ENCODE data around the gene MVK. TPM values are rescaled to one million over a fixed set of nuclear protein-coding genes. Genes with fewer than 3 reads are reported as not detected.

The MVK gene
- 10 to 100 TPM; 20.3 to 21.8 TPM for total RNA-seq

DNA sequence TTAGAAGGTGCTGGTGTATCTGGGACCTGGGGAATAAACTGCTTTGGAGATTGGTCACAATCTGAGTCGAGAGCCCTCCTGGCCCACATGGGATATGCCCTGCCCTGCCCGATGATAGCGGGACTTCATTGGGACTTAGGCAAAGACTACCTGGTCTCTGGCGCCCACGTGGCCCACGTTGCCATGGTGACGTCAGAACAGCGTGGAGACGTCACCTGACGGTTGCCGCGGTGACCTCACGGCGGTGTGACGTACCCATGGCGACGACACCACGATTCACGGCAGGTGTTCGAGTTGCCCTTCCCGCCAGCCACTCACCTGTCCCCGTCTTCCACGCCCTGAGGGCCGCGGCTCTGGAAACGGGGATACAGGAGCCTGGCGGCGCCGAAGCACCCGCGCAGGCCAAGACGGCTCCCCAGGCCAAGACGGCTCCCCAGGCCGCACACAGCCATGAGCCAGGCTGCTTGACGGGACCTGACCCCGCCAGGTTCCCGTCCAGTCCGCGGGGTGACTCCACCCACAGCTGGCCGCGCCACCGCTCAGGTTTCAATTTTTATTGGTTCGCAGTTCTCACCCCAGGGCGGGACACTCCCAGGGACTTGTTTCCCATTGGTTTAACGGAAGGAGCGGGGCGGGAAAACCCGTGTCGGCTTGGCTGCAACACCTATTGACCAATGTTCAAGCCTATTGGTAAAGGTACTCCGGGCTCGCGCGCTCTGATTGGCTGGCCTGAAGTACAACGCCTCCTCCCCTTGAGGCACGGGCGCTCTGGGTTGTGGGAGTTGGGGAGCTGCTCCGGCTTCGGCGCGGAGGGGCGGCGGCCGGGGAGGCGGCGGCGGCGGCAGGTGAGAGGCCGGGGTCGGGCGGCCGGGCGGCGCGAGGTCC lies at the start of gene MVK, which contains the start of gene MMAB:
Gene MVK (plus strand): TSS at position 766 of the 885 bp plus-strand sequence. CDS start 1,029 bp downstream, outside the sequence.
Gene MMAB (minus strand): TSS at position 476 of the 885 bp plus-strand sequence. CDS start 24 bp downstream, at position 452.
- Mint-ChIP-seq H3K4me1 (peaks cover 30% of the 10 kb centered on the region), H3K27me3 (no peaks in the 10 kb centered on the region), H3K27ac (peak within 1 kb of the TSS; percentile 95), H3K36me3 (ENCODE audit: low read depth) (peaks cover 9% of the 10 kb centered on the region), H3K9me3 (no peaks in the 10 kb centered on the region), H3K4me3 (peak within 1 kb of the TSS; percentile 92)
- DNase-seq, result peak; percentile 100
- CTCF ChIA-PET, result interaction anchor here (1.0 to 2.0 kb wide), 6 partner anchors 9 to 82 kb away, joined by 3 to 4 read pairs (median 4); no protein-coding TSS in a partner anchor
- POLR2A ChIA-PET, result no interaction called here

DNA sequence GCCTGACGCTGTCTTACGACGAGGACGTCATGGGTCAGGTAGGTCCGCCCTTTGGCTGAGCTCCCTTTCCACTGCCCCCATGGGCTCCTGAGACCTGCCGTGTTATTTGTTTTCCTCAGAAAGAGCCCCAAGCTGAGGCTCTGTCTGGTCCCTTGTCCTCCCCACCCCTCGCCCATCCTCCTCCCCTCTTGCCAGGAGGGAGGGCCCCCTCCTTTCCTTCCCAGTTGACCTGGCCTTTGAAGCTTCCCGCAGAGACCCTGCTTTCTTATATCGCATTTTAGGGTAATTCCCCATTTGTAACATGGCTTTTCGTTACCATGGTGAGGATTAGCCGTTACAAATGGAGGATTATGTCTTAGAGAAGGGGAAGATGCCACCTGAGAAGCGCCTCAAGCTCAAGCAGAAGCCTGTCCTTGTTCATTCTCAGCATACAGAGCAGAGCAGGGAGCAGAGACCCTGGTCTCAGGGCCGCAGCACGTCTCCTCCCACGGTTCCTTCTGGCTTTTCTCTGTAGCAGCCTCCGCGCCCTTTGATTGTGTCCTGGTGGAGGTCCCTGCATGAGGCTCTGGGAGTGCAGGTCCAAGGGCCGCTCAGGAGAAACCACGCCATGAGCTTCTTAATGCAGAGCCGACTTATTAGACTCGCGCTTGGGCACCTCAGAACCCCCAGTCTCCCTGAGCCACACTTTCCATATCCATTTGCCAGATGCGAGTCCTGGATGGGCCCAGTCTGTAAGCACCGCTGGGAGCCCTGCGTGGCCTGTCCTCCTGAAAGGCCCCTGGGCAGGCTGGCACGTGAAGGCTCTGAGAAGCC lies 48.9 kb upstream of the MVK start:
- no peak for DNase-seq
- CTCF ChIA-PET, result interaction anchor here (1.2 to 1.8 kb wide), 3 partner anchors 11 to 250 kb away, joined by 3 to 6 read pairs (median 3); no protein-coding TSS in a partner anchor
- POLR2A ChIA-PET, result no interaction called here
- no peaks in the 10 kb centered on the region for H3K4me1 Mint-ChIP-seq
- H3K36me3 Mint-ChIP-seq (ENCODE audit: low read depth), result peaks cover 9% of the 10 kb centered on the region
- no peak overlapping the region for H3K27ac Mint-ChIP-seq
- H3K9me3 Mint-ChIP-seq, result no peaks in the 10 kb centered on the region
- no peak overlapping the region for H3K4me3 Mint-ChIP-seq
- H3K27me3 Mint-ChIP-seq, result no peaks in the 10 kb centered on the region

- Mint-ChIP-seq H3K4me3 (no peak overlapping the region), H3K9me3 (no peaks in the 10 kb centered on the region), H3K27me3 (no peaks in the 10 kb centered on the region), H3K4me1 (no peaks in the 10 kb centered on the region), H3K27ac (no peak overlapping the region), H3K36me3 (ENCODE audit: low read depth) (peaks cover 9% of the 10 kb centered on the region)
- CTCF ChIA-PET, result interaction anchor here (1.2 to 1.8 kb wide), 3 partner anchors 10 to 250 kb away, joined by 3 to 6 read pairs (median 3); no protein-coding TSS in a partner anchor
- POLR2A ChIA-PET, result no interaction called here
- DNase-seq, result no peak
Observed at GRCh38 chr12:109525279-109525585, 48.4 kb upstream of the MVK start.

DNA sequence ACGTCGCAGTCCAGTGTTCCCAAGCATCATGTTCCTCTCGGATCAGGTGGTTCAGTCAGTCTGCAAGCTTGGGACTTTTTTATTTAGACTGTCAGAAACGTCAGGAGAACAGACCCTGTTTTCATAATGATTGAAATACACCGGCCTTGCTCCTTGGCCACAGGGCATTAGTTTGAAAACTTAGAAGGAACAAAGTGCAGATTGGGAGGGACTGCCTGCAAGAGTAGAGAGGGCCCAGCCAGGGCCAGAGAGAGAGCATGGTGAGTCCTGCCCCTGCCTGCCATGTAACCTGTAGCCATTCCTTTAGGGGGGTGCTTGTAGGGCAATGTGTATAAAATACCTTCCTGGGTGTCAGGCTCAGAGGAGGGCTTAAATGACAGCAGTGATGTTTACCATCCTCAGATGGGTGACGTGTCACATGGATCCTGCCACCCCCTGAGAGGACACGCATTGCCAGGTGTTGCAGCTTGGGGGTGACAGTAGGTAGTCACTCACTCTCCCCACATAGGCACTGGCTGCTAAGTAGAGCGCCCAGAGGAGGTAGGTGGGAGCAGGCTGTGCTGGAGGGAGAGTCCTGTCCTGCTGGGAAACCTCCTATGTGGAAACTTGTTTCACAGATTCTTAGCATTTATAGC lies 46.0 kb upstream of the MVK start:
- H3K27me3 Mint-ChIP-seq, result no peaks in the 10 kb centered on the region
- H3K9me3 Mint-ChIP-seq, result no peaks in the 10 kb centered on the region
- CTCF ChIA-PET, result interaction anchor here (1.3 kb wide), 1 partner anchor 9 kb away, joined by 3 read pairs; no protein-coding TSS in a partner anchor
- no peak overlapping the region for H3K4me3 Mint-ChIP-seq
- POLR2A ChIA-PET, result no interaction called here
- DNase-seq, result no peak
- H3K4me1 Mint-ChIP-seq, result no peaks in the 10 kb centered on the region
- no peak overlapping the region for H3K27ac Mint-ChIP-seq
- H3K36me3 Mint-ChIP-seq (ENCODE audit: low read depth), result peaks cover 7% of the 10 kb centered on the region

- Mint-ChIP-seq H3K36me3 (ENCODE audit: low read depth) (peaks cover 2% of the 10 kb centered on the region), H3K4me1 (no peaks in the 10 kb centered on the region), H3K27ac (no peak overlapping the region), H3K4me3 (no peak overlapping the region), H3K27me3 (no peaks in the 10 kb centered on the region), H3K9me3 (no peaks in the 10 kb centered on the region)
- no peak for DNase-seq
- ChIA-PET POLR2A (no interaction called here), CTCF (interaction anchor here (1.7 kb wide), 1 partner anchor 12 kb away, joined by 4 read pairs; no protein-coding TSS in a partner anchor)
Observed at GRCh38 chr12:109529691-109530640, 43.6 kb upstream of the MVK start.

DNA sequence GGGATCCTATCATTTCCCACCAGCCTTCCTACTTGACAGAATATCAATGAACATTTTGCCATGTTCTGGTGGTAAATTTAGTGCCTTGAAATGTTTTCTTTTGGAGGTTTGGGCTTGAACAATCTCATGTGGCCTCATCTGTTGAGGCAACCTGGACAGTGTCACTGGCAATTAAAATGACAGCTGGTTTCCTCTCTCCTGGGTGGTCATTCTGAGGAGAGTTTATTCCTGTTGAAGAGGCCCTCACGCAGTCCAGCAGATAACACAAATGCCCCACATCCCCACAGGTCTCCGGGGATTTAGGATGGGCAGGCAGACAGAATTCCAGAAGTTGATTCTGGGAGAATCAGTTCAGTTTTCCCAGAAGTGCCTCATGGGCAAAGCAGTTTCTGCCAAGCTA lies 42.2 kb upstream of the MVK start:
- no peaks in the 10 kb centered on the region for H3K9me3 Mint-ChIP-seq
- no peak overlapping the region for H3K27ac Mint-ChIP-seq
- H3K4me1 Mint-ChIP-seq, result no peaks in the 10 kb centered on the region
- POLR2A ChIA-PET, result no interaction called here
- CTCF ChIA-PET, result no interaction called here
- peaks cover 2% of the 10 kb centered on the region for H3K36me3 Mint-ChIP-seq (ENCODE audit: low read depth)
- DNase-seq, result no peak
- H3K4me3 Mint-ChIP-seq, result no peak overlapping the region
- no peaks in the 10 kb centered on the region for H3K27me3 Mint-ChIP-seq

DNA sequence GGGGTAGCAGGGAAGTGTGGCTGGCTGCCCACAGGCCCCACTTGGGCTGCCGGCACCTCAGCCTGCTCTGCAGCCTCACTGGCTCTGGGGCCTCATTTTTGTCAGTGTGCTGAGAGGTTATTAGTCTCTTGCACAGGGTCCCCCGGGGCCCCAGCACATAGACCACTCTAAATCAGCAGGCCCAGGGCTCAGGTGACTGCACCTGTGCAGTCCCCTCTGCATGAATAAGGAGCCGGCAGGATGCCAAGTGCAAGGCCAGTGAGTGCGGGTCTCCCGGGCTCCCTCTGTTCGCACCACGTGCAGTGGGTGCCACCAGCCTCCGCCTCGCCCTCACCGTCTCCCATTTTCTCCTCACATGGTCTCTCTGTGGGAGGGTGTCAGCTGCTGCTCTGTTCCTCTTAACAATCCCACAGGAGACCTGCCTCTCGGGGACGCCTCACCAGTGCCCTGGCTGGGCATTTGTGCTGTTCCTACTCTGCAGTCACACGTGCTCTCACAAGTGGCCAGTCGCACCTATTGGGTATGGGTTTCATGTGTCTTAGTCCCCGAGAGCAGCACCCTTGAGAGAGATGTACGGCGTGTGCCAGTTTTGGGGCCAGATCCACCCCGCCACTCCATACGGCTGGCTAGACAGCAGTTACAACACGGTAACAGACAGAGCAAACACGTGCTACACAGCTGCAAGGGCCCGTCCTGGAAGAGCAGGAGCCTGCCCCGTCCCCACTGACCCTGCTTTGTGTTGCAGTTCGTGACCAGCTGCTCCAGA lies 40.7 kb upstream of the MVK start:
- Mint-ChIP-seq H3K27me3 (no peaks in the 10 kb centered on the region), H3K36me3 (ENCODE audit: low read depth) (peaks cover 2% of the 10 kb centered on the region), H3K27ac (no peak overlapping the region), H3K9me3 (no peaks in the 10 kb centered on the region), H3K4me1 (no peaks in the 10 kb centered on the region), H3K4me3 (no peak overlapping the region)
- POLR2A ChIA-PET, result no interaction called here
- DNase-seq, result no peak
- CTCF ChIA-PET, result no interaction called here

DNA sequence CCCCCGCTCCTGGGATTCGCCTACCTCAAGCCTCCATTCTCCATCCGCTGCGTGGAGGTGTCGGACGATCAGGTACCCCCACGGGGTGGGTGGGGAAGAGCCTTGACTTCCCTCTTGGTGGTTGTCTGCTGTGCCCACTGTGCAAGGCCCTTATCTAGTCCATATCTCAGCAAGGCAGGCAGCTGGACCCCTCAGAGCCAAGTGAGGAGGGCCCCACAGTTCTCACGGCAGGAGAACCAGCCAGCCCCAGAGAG lies 40.2 kb upstream of the MVK start:
- H3K27ac Mint-ChIP-seq, result no peak overlapping the region
- no peaks in the 10 kb centered on the region for H3K9me3 Mint-ChIP-seq
- H3K27me3 Mint-ChIP-seq, result no peaks in the 10 kb centered on the region
- CTCF ChIA-PET, result interaction anchor here (1.6 kb wide), 1 partner anchor 10 kb away, joined by 3 read pairs; no protein-coding TSS in a partner anchor
- POLR2A ChIA-PET, result no interaction called here
- H3K4me1 Mint-ChIP-seq, result no peaks in the 10 kb centered on the region
- no peak overlapping the region for H3K4me3 Mint-ChIP-seq
- peaks cover 2% of the 10 kb centered on the region for H3K36me3 Mint-ChIP-seq (ENCODE audit: low read depth)
- DNase-seq, result no peak

DNA sequence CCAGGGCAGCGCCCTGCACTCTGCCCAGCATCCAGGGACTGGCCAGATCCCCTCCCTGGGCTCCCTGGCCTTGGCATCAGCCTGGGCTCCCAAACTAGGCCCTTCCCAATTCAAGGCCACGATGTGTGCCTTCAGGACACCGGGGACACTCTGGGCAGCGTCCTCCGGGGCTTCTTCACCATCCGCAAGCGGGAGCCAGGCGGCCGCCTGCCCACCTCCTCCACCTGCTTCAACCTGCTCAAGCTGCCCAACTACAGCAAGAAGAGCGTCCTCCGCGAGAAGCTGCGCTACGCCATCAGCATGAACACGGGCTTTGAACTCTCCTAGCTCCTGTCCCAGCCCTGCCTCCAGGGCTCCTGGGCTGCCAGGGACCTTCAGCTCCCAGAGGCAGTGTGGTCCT lies 39.1 kb upstream of the MVK start:
- no peak overlapping the region for H3K27ac Mint-ChIP-seq
- ChIA-PET CTCF (interaction anchor here (1.6 kb wide), 2 partner anchors 11 to 20 kb away, joined by 3 read pairs; no protein-coding TSS in a partner anchor), POLR2A (no interaction called here)
- H3K9me3 Mint-ChIP-seq, result no peaks in the 10 kb centered on the region
- H3K27me3 Mint-ChIP-seq, result no peaks in the 10 kb centered on the region
- peaks cover 2% of the 10 kb centered on the region for H3K36me3 Mint-ChIP-seq (ENCODE audit: low read depth)
- no peaks in the 10 kb centered on the region for H3K4me1 Mint-ChIP-seq
- no peak for DNase-seq
- no peak overlapping the region for H3K4me3 Mint-ChIP-seq

GRCh38 chr12:109535231-109535862 lies 38.2 kb upstream of the MVK start:
- no peaks in the 10 kb centered on the region for H3K4me1 Mint-ChIP-seq
- H3K4me3 Mint-ChIP-seq, result no peak overlapping the region
- no peak for DNase-seq
- ChIA-PET CTCF (interaction anchor here (1.3 to 1.6 kb wide), 3 partner anchors 10 to 20 kb away, joined by 3 read pairs; no protein-coding TSS in a partner anchor), POLR2A (no interaction called here)
- no peaks in the 10 kb centered on the region for H3K9me3 Mint-ChIP-seq
- H3K27ac Mint-ChIP-seq, result no peak overlapping the region
- H3K36me3 Mint-ChIP-seq (ENCODE audit: low read depth), result peaks cover 2% of the 10 kb centered on the region
- no peaks in the 10 kb centered on the region for H3K27me3 Mint-ChIP-seq

DNA sequence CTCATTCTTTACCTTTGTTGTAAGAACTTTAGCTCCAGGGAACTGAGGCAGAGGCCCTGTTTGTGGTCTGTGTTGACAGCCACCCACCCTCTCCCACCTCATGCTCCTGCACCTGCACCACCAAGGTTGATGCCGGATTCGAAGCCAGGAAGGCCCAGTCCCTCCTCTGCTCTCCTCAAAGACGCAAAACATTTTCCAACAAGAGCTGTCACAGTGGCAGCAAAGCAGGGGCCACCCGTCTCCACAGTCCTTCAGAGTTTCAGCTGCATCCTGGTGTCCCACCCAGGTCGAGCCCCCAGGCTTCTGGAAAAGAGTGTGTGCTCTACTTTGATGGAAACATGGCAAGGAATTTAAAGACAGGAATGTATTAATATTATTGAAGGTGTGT lies 37.7 kb upstream of the MVK start:
- ChIA-PET CTCF (interaction anchor here (1.3 to 1.6 kb wide), 2 partner anchors 11 to 19 kb away, joined by 3 read pairs; no protein-coding TSS in a partner anchor), POLR2A (no interaction called here)
- Mint-ChIP-seq H3K27me3 (no peaks in the 10 kb centered on the region), H3K4me3 (no peak overlapping the region), H3K27ac (no peak overlapping the region), H3K36me3 (ENCODE audit: low read depth) (peaks cover 2% of the 10 kb centered on the region), H3K9me3 (no peaks in the 10 kb centered on the region), H3K4me1 (no peaks in the 10 kb centered on the region)
- DNase-seq, result no peak
